GM21576 (cell line): ENCODE data around the gene DACH1.
"Not testable (repeated sequence)": the region's sequence is repeated elsewhere in the genome, so short reads cannot be mapped to it uniquely, and the experiment has no call there.

ENCODE experiments used
- ATAC-seq: cut with Tn5 transposase; IDR thresholded peaks from one replicate; pipeline ENCODE4 v1.9.1; 2021; ENCODE audit warnings: mild to moderate bottlenecking, moderate library complexity; ENCODE audit not compliant: unreplicated experiment

DACH1 gene

DNA sequence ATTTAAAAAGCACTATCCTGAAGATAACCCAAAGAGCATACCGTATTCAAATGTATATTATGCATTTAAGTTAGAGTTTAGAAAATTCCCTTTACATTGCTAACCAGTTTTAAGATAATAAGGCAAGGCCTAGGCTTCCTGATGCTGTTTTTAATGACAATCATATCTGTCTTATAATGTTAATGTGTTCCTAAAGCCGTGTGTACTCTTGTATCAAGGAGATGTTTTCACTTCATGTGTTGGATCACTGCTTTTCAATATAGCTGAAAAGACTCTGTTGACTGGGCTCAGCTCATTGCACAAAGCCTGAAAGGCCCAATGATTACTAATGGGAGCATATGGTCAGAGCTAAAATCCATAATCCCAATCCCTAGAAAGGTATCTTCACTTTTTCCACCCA lies 81.6 kb downstream of the DACH1 start:
- no peak for ATAC-seq

- ATAC-seq: no peak
Observed at GRCh38 chr13:71780546-71780945, 86.5 kb downstream of the DACH1 start.

GRCh38 chr13:71778998-71779397 lies 88.0 kb downstream of the DACH1 start:
- not testable (repeated sequence) for ATAC-seq

DNA sequence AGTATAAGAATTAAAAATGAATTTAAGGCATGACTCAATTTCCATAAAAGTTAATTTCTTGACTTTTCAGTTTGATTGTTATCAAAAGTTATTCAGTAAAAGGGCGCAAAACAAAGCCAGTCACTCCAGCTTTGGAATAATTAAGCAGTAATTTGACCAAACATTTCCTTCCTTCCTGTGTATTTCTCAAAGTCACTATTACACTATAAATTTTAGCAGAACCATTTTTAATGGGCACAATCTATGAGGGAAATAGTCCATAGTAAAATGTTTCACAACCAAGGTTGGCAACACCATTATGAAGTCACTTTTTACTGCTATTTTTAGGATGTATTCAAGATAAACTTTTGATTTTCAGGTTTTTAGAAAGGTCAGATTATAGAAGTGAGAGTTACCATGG lies 91.0 kb downstream of the DACH1 start:
- ATAC-seq: no peak

DNA sequence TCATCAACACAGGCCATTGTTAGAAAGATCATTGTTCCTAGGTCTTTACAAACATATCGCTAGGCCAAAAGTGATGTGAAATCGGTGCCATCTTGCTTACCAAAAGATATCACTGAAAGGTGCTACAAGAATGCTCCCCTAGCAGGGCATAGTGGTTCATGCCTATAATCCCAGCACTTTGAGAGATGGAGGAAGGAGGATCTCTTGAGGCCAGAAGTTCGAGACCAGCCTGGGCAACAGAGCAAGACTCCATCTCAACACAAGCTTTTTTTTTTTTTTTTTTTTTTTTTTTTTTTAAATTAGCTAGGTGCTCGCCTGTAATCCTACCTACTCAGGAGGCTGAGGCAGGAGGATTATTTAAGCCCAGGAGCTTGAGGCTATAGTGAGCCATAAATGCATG lies 92.1 kb downstream of the DACH1 start:
- ATAC-seq: no peak

DNA sequence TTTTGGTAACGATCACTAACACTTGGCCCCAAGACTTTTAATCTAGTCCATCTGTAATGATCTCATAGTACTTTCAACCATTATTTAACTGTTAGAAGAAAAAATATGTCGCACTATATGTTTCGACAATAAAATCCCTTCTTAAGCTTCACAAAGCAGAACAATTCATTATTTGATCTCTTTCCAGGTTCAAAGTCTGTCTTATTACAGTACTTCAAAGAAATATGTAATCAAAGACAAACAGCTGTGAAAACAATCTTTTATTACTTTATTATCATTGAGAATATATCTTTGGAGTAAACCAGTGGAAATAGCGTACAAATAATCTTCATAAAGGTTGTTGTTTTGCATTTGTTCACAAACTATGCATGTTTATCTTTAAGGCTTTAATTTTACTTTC lies 93.5 kb downstream of the DACH1 start:
- no peak for ATAC-seq

DNA sequence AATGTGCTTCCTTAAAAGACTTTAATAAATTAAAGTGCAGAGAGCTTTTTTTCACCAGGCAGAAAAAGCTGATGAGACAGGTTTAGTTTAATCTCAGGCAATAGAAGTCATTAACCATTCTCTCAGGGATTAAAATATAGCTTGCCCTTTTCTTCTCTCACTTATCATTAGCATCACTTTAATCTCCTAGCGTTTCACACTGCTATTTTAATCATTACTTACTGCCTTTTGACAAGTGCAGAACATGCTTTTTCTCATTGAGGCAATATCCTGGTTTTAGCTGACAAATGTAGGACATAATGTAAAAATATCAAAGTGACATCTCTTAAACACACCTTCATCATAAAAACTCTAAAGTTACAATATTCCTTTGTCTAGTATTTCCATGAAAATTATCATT lies 94.6 kb downstream of the DACH1 start:
- ATAC-seq: no peak

- ATAC-seq: no peak
Observed at GRCh38 chr13:71771144-71771543, 95.9 kb downstream of the DACH1 start.

DNA sequence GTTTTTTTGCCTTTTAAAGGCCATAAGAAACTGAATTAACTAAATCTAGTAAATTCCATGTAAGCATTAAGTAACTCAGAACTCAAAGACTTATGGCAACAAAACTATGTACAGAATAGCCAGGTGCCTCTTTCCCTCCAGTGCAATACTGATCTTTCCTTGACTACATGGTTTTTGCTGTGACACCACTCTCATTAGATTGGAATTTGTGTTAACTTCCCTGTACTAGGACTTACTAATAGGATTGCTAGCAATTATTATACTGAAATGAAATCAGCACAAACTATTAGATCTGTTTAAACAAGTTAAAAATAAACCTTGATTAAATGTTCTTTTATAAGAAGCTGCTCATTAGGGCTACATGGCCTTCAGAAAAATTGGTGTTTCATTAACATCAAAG lies 96.3 kb downstream of the DACH1 start:
- ATAC-seq: no peak

GRCh38 chr13:71768881-71769280 lies 98.1 kb downstream of the DACH1 start:
- no peak for ATAC-seq

DNA sequence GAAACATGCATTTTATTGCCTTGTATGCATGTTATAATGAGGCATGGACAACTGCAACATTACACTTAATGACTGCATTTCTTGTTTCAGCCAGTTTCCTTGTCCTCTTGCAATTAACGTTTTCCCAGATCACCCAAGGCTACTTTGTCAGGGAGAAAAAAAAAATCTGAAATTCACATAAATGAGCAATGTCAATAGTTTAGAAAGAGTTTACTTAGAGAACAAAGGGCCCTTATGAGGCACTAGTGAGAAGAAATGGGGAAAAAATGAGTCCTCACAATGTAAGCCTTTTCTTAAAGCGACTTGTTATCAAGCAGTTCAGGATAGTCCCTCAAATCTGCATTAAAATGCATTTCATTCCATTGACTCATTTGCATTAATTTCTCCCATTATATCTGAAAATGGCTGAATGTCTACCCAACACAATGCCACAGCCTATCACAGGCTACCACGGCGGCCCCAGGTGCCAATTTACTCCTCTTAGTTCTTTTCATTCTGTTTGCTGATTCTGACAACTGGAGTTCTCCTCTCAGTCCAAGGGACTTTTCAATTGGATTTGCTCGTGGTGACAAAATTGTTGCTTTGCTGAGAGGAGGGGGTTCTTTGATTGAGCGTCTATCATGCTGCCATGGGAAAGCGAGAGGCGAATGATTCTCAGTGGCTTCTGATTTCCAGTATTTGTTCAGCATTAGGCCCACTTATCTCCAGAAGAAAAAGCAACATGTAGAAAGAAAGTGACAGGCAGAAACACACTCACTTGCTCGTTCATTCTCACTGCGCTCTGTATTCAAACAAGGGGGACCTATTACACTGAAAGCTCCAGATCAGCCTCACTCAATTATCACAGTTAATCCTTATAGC lies 107.1 kb downstream of the DACH1 start:
- ATAC-seq: no peak

- ATAC-seq: no peak
Observed at GRCh38 chr13:71758828-71759227, 108.2 kb downstream of the DACH1 start.

DNA sequence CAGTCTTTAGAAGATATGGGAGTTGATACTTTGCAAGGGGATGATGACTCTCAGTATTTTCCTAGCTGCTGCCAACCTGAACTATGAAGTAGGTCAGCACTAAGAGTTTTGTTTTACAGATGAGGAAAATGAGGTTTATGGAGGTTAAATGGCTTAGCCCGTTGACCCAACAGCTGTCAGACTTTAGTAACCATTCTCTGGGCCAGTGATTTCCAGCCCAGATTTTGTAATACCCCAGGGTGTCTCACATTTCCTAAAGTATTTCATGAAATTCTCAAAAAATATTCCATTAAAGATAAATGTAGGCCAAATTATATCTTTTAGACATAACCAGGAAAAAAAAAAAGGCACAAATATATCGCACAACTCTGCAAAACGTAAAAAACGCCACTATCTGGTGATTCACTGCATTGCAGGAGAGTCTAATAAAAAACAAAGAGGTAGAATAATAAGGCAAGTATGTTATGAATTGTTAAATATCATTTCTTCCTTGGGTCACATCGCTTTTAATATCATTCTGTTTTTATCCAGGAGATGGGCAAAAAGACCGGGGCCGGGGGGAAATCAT lies 112.5 kb downstream of the DACH1 start:
- no peak for ATAC-seq

- ATAC-seq: no peak
Observed at GRCh38 chr13:71752775-71753513, 114.1 kb downstream of the DACH1 start.

DNA sequence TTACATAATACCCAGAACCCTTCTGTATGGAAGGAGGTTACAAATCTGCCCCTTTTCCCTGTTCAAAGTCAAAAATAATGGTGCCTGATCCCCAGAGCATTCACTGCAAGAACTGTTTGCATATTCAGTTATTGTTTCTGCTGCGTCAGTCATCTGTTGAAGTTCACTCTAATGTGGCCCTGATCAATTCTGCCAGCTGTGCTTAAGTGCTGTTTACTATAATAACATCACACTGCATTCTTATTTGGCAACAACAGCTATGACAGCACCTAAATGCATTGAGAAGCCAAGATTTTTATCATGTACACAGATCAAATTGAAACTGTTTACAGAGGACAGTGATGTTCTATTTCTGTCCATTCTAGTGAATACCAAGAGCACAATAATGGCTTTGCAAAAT lies 115.9 kb downstream of the DACH1 start:
- no peak for ATAC-seq

- no peak for ATAC-seq
Observed at GRCh38 chr13:71730267-71730666, 136.7 kb downstream of the DACH1 start.

DNA sequence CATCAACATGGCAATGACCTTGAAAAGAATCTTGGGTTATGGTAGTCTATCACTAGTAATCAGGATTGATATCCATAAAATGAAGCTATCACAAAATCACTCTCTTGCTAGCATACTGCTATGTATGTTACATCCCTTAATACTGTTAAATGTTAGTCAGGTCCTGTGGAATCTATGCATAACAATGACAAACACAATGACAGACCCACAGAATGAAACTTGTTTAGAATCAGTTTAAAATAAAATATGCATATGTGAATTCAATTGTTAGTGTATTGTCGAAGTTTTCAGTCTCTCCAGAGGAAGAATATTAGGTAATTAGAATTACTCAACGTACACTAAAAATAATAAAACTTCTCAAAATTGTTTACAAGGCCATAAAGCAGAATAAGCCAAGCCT lies 137.6 kb downstream of the DACH1 start:
- no peak for ATAC-seq

- ATAC-seq: no peak
Observed at GRCh38 chr13:71727662-71728061, 139.3 kb downstream of the DACH1 start.

DNA sequence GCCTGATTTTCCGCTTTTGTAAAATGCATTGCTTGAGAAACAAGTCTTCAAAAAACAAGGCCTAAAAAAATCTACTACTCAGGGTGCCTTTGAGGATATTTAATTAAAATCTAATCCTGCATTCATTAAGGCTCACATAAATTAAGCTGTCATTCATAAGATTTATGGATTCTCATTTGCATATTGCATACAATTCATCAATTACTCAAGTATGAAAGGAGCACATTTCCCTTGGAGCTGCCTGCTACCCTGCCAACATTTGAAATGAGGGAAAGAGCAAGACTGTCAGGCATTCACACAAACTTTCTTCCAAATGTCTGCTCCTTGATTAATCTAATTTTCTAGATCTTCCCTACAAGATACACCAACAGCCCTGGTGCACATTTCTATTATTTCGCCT lies 140.0 kb downstream of the DACH1 start:
- ATAC-seq: no peak

GRCh38 chr13:71722206-71722605 lies 144.8 kb downstream of the DACH1 start:
- ATAC-seq: no peak

- ATAC-seq: no peak
Observed at GRCh38 chr13:71721104-71721503, 145.9 kb downstream of the DACH1 start.

GRCh38 chr13:71718931-71719330 lies 148.1 kb downstream of the DACH1 start:
- ATAC-seq: no peak
